Upper lobe of left lung (tissue), 6 donors: ENCODE data around the gene SPRR5. TPM values are rescaled to one million over a fixed set of nuclear protein-coding genes. Genes with fewer than 3 reads are reported as not detected.

Experiments
- ATAC-seq, 2 donors: fragments of 200-7000 bp; cut with Tn5 transposase; one replicate each; pipeline ENCODE4 v1.9.1; 2022; ENCODE audit warnings: mild to moderate bottlenecking in 2 of 2, moderate library complexity in 2 of 2; ENCODE audit not compliant: low FRiP score in 2 of 2
- DNase-seq, 2 donors: peaks; one replicate each; pipeline ENCODE4 v3.0.0-alpha.2; 2019 to 2020
- H3K27ac ChIP-seq, 4 donors: fragments of 200-600 bp; sonication (generic); one replicate each; pipeline ENCODE4 v1.5.1; 2016 to 2019
- H3K27me3 ChIP-seq, 4 donors: fragments of 200-600 bp; sonication (generic); one replicate each; pipeline ENCODE4 v1.5.1; 2017 to 2019
- H3K36me3 ChIP-seq, 4 donors: fragments of 200-600 bp; sonication (generic); one replicate each; pipeline ENCODE4 v1.5.1; 2016 to 2019
- H3K4me1 ChIP-seq, 4 donors: fragments of 200-600 bp; sonication (generic); one replicate each; pipeline ENCODE4 v1.5.1; 2018 to 2019
- H3K4me3 ChIP-seq, 4 donors: fragments of 200-600 bp; sonication (generic); one replicate each; pipeline ENCODE4 v1.5.1; 2017 to 2019; ENCODE audit warnings: mild to moderate bottlenecking in 2 of 4, moderate library complexity in 1 of 4
- H3K9me3 ChIP-seq, 4 donors: fragments of 200-600 bp; sonication (generic); one replicate each; pipeline ENCODE4 v1.5.1; 2018 to 2019
- CTCF ChIP-seq, 6 experiments: fragments of 450-650 bp in 4 of 6; fragments of 200-600 bp in 2 of 6; sonication (generic) in 2 of 6; IDR thresholded peaks; one replicate each; pipeline ENCODE4 v1.5.1; 2016 to 2019; ENCODE audit warnings: antibody characterized with exemption in 6 of 6
- EP300 ChIP-seq, 4 donors: sonication (generic); formaldehyde crosslinking; IDR thresholded peaks; one replicate each; pipeline ENCODE4 v1.5.1; 2017; ENCODE audit warnings: antibody characterized with exemption in 4 of 4, control low read depth in 2 of 4
- POLR2A ChIP-seq, 4 donors: fragments of 450-650 bp; IDR thresholded peaks; one replicate each; pipeline ENCODE4 v1.5.1; 2016 to 2017; ENCODE audit warnings: antibody characterized with exemption in 4 of 4, mild to moderate bottlenecking in 2 of 4
- POLR2AphosphoS5 ChIP-seq, 2 donors: sonication (generic); formaldehyde crosslinking; IDR thresholded peaks; one replicate each; pipeline ENCODE4 v1.5.1; 2017; ENCODE audit warnings: antibody characterized with exemption in 2 of 2
- WGBS, 2 donors: methylation state at CpG; one replicate each; pipeline ENCODE4 v1.1.5; 2017 to 2018; 5-methylcytosine and 5-hydroxymethylcytosine counted together
- total RNA-seq, 6 donors: library from RNA; depleted of rRNA in 4 of 6; stranded (reverse); fragments of >200 nt in 4 of 6; gene quantifications; one replicate each; pipeline versions ENCODE4 v1.1.0 to v1.2.1, GENCODE V29; 2016 to 2021
- donor health status: DM: no; HTN: no; CAD: no; lungs with moderate emphysema.
- donor health status: DM: no; HTN: yes; CAD: no; lungs with severe emphysema.

The SPRR5 gene
- total RNA-seq, 6 donors from 2014 or later, result not detected

- no peaks in the 10 kb centered on the region for H3K36me3 ChIP-seq
- no peak overlapping the region for H3K4me3 ChIP-seq
- ATAC-seq, result no peak
- H3K4me1 ChIP-seq, result no peaks in the 10 kb centered on the region
- DNase-seq, result no peak
- WGBS, 2 donors, result 87 to 88% methylated on average over 6 of the region's 6 CpGs
- H3K27me3 ChIP-seq, result no peaks in the 10 kb centered on the region
- H3K27ac ChIP-seq, result no peak overlapping the region
- no peak for TF ChIP-seq EP300 (IDR thresholded peaks at IDR 0.05)
- TF ChIP-seq POLR2AphosphoS5 (IDR thresholded peaks at IDR 0.05), result no peak
- TF ChIP-seq CTCF (IDR thresholded peaks at IDR 0.05), result no peak
- TF ChIP-seq POLR2A (IDR thresholded peaks at IDR 0.05), result no peak
- no peaks in the 10 kb centered on the region for H3K9me3 ChIP-seq
These were observed 7.4 kb downstream of the SPRR5 start for GRCh38 chr1:152954436-152954835.

GRCh38 chr1:152957561-152957960 lies 10.6 kb downstream of the SPRR5 start:
- no peak overlapping the region for H3K4me3 ChIP-seq
- ATAC-seq (no peak), DNase-seq (no peak)
- 77 to 85% methylated on average over 3 of the region's 3 CpGs for WGBS, 2 donors
- H3K27ac ChIP-seq, result no peak overlapping the region
- no peaks in the 10 kb centered on the region for H3K4me1 ChIP-seq
- H3K36me3 ChIP-seq, result no peaks in the 10 kb centered on the region
- no peak for TF ChIP-seq POLR2A (IDR thresholded peaks at IDR 0.05)
- TF ChIP-seq POLR2AphosphoS5 (IDR thresholded peaks at IDR 0.05), result no peak
- no peaks in the 10 kb centered on the region for H3K9me3 ChIP-seq
- H3K27me3 ChIP-seq, result no peaks in the 10 kb centered on the region

GRCh38 chr1:152959273-152959672 lies 12.3 kb downstream of the SPRR5 start:
- no peaks in the 10 kb centered on the region for H3K27me3 ChIP-seq
- TF ChIP-seq POLR2A (IDR thresholded peaks at IDR 0.05) (no peak), CTCF (IDR thresholded peaks at IDR 0.05) (no peak), POLR2AphosphoS5 (IDR thresholded peaks at IDR 0.05) (no peak), EP300 (IDR thresholded peaks at IDR 0.05) (no peak)
- DNase-seq (no peak), ATAC-seq (no peak)
- no peaks in the 10 kb centered on the region for H3K4me1 ChIP-seq
- no peaks in the 10 kb centered on the region for H3K9me3 ChIP-seq
- no peak overlapping the region for H3K27ac ChIP-seq
- no peak overlapping the region for H3K4me3 ChIP-seq
- H3K36me3 ChIP-seq, result no peaks in the 10 kb centered on the region
- WGBS, 2 donors, result 88% methylated on average over 3 of the region's 3 CpGs

GRCh38 chr1:152959801-152960451 lies 12.9 kb downstream of the SPRR5 start:
- TF ChIP-seq CTCF (IDR thresholded peaks at IDR 0.05) (no peak), EP300 (IDR thresholded peaks at IDR 0.05) (no peak), POLR2AphosphoS5 (IDR thresholded peaks at IDR 0.05) (no peak), POLR2A (IDR thresholded peaks at IDR 0.05) (no peak)
- ATAC-seq (peak in 1 of 2 donors; percentile 31), DNase-seq (no peak)
- 91 to 92% methylated on average over 8 to 10 of the region's 10 CpGs for WGBS, 2 donors
- H3K36me3 ChIP-seq, result no peaks in the 10 kb centered on the region
- H3K9me3 ChIP-seq, result no peaks in the 10 kb centered on the region
- no peak overlapping the region for H3K4me3 ChIP-seq
- no peak overlapping the region for H3K27ac ChIP-seq
- no peaks in the 10 kb centered on the region for H3K4me1 ChIP-seq
- H3K27me3 ChIP-seq, result no peaks in the 10 kb centered on the region

- H3K27ac ChIP-seq, result no peak overlapping the region
- H3K36me3 ChIP-seq, result no peaks in the 10 kb centered on the region
- H3K27me3 ChIP-seq, result no peaks in the 10 kb centered on the region
- H3K4me3 ChIP-seq, result no peak overlapping the region
- no peak for TF ChIP-seq EP300 (IDR thresholded peaks at IDR 0.05)
- no peak for TF ChIP-seq POLR2AphosphoS5 (IDR thresholded peaks at IDR 0.05)
- no peak for TF ChIP-seq CTCF (IDR thresholded peaks at IDR 0.05)
- no peak for TF ChIP-seq POLR2A (IDR thresholded peaks at IDR 0.05)
- ATAC-seq (no peak), DNase-seq (no peak)
- no peaks in the 10 kb centered on the region for H3K4me1 ChIP-seq
- H3K9me3 ChIP-seq, result no peaks in the 10 kb centered on the region
- 64 to 70% methylated on average over 8 to 10 of the region's 10 CpGs for WGBS, 2 donors
These were observed 13.5 kb downstream of the SPRR5 start for GRCh38 chr1:152960452-152961044.
